K562 (cell line): ENCODE results near the gene PTPN9. TPM values are rescaled to one million over a fixed set of nuclear protein-coding genes. Genes with fewer than 3 reads are reported as not detected.

Experiments
- ATAC-seq: fragments of 200-7000 bp; cut with Tn5 transposase; 3 replicates; pipeline ENCODE4 v1.9.1; 2020; ENCODE audit warnings: moderate library complexity
- BruUV-seq: library from RNA; stranded (reverse); fragments of 400-500 nt; replicated peaks from 2 replicates; lab custom pipeline; 2021; lab: Mats Ljungman, UMichigan
- CTCF ChIA-PET: fragments of 300-600 bp; formaldehyde crosslinking; extraction: SDS; loops from one replicate; lab custom pipeline; 2021; ENCODE audit warnings: low intra/inter-chr PET ratio; lab: Yijun Ruan, JAX
- POLR2A ChIA-PET: fragments of 300-600, 350-650 bp; sonication (Branson Sonifier 250); formaldehyde crosslinking; extraction: SDS; loops from one replicate; lab custom pipeline; 2021; ENCODE audit warnings: antibody characterized with exemption, inconsistent platforms; lab: Yijun Ruan, JAX
- DNase-seq, 4 experiments: peaks; one replicate each; pipeline versions ENCODE4 v3.0.0 to v3.0.0-alpha.2; 2011 to 2018; ENCODE audit warnings: low spot score in 3 of 4, mixed read lengths in 3 of 4; ENCODE audit errors: extremely low read depth in 1 of 4
- FAIRE-seq: peaks from 2 replicates; lab custom pipeline; 2011; peaks lifted over from hg19 to GRCh38; lab: Jason Lieb, UNC
- H2AFZ ChIP-seq: 2 replicates; pipeline ENCODE4 v1.6.0; 2011; ENCODE audit warnings: low read depth, low read length, control low read depth, inconsistent platforms
- H3K27ac ChIP-seq: fragments of 200-600 bp; 3 replicates; pipeline ENCODE4 v1.8.0; 2011; ENCODE audit warnings: low read depth, mild to moderate bottlenecking, control low read depth, inconsistent platforms, low read length, moderate library complexity, mixed read lengths; ENCODE audit errors: extremely low read depth
- H3K27me3 ChIP-seq, 2 experiments: fragments of 300-600 bp in 1 of 2; 2 replicates in 1 of 2; 3 replicates in 1 of 2; pipeline versions ENCODE4 v1.6.0 to v1.8.0; 2011; ENCODE audit warnings: inconsistent platforms in 2 of 2, low read length in 2 of 2, mild to moderate bottlenecking in 1 of 2, mixed read lengths in 1 of 2, moderate library complexity in 1 of 2; ENCODE audit not compliant: control insufficient read depth in 2 of 2, insufficient read depth in 2 of 2
- H3K36me3 ChIP-seq: fragments of 300-600 bp; 3 replicates; pipeline ENCODE4 v1.8.0; 2011; ENCODE audit warnings: mild to moderate bottlenecking, low read length, inconsistent platforms; ENCODE audit not compliant: control insufficient read depth, insufficient read depth
- H3K4me1 ChIP-seq, 2 experiments: fragments of 200-600 bp in 1 of 2; replicated peaks in 1 of 2; 2 replicates in 1 of 2; 3 replicates in 1 of 2; pipeline versions ENCODE4 v1.5.1 to v1.8.0; 2011; ENCODE audit warnings: inconsistent platforms in 2 of 2, low read length in 2 of 2, mild to moderate bottlenecking in 1 of 2, mixed read lengths in 1 of 2, moderate library complexity in 1 of 2; ENCODE audit not compliant: control insufficient read depth in 2 of 2, insufficient read depth in 2 of 2
- H3K4me2 ChIP-seq: 2 replicates; pipeline ENCODE4 v1.6.1; 2011; ENCODE audit warnings: low read length, control low read depth, inconsistent platforms, mixed read lengths; ENCODE audit not compliant: insufficient read depth
- H3K4me3 ChIP-seq: fragments of 200-600 bp; sonication (generic), shearing (Covaris generic); 2 replicates; pipeline ENCODE4 v1.5.1; 2016; ENCODE audit warnings: control low read depth, inconsistent platforms
- H3K79me2 ChIP-seq: fragments of 200-600 bp; 3 replicates; pipeline ENCODE4 v1.8.0; 2011; ENCODE audit warnings: low read length, inconsistent platforms; ENCODE audit not compliant: control insufficient read depth, insufficient read depth
- H3K9ac ChIP-seq, 2 experiments: 2 replicates each; pipeline versions ENCODE4 v1.6.0 to v1.6.1; 2011; ENCODE audit warnings: low read depth in 2 of 2, low read length in 2 of 2, control low read depth in 1 of 2, inconsistent platforms in 1 of 2, mild to moderate bottlenecking in 1 of 2, mixed read lengths in 1 of 2; ENCODE audit not compliant: insufficient read depth in 1 of 2
- H3K9me1 ChIP-seq: one replicate; pipeline ENCODE4 v1.6.0; 2011; ENCODE audit warnings: inconsistent platforms, mild to moderate bottlenecking, low read length, moderate library complexity; ENCODE audit not compliant: control insufficient read depth, insufficient read depth
- H3K9me3 ChIP-seq: replicated peaks from 2 replicates; pipeline ENCODE4 v1.5.1; 2011; ENCODE audit warnings: low read depth, low read length, inconsistent platforms; ENCODE audit not compliant: control insufficient read depth, insufficient read depth
- H4K20me1 ChIP-seq: replicated peaks from 2 replicates; pipeline ENCODE4 v1.6.1; 2011; ENCODE audit warnings: low read length, inconsistent platforms, mixed read lengths; ENCODE audit not compliant: control insufficient read depth, insufficient read depth
- CREBBP ChIP-seq: IDR thresholded peaks from one replicate; pipeline ENCODE4 v1.6.1; 2012; ENCODE audit warnings: low read depth, mild to moderate bottlenecking, control low read depth, inconsistent platforms, low read length
- DNMT1 ChIP-seq: fragments of 450-650 bp; IDR thresholded peaks from 2 replicates; pipeline ENCODE4 v1.6.1; 2016; ENCODE audit warnings: antibody characterized with exemption, mild to moderate bottlenecking
- KAT2B ChIP-seq: IDR thresholded peaks from one replicate; pipeline ENCODE4 v1.6.1; 2012; ENCODE audit warnings: low read depth, mild to moderate bottlenecking, control low read depth, inconsistent platforms, low read length, moderate library complexity
- NCOR1 ChIP-seq: fragments of 450-650 bp; IDR thresholded peaks from 2 replicates; pipeline ENCODE4 v1.6.1; 2016; ENCODE audit warnings: mild to moderate bottlenecking, moderate library complexity
- SAFB ChIP-seq: fragments of 200-400 bp; formaldehyde crosslinking; IDR thresholded peaks from 2 replicates; pipeline ENCODE4 v1.6.1; 2017; ENCODE audit warnings: low read depth, low read length, borderline replicate concordance
- SETDB1 ChIP-seq: IDR thresholded peaks from one replicate; pipeline ENCODE4 v1.6.1; 2012; ENCODE audit warnings: low read length, control low read depth, inconsistent platforms
- TAF9B ChIP-seq: fragments of 450-650 bp; IDR thresholded peaks from 2 replicates; pipeline ENCODE4 v1.6.1; 2018; ENCODE audit warnings: mild to moderate bottlenecking; ENCODE audit not compliant: partially characterized antibody
- ZNF217 ChIP-seq: sonication (generic); formaldehyde crosslinking; IDR thresholded peaks from 2 replicates; pipeline ENCODE4 v1.8.0; 2022; ENCODE audit warnings: mild to moderate bottlenecking, missing genetic modification reagents
- WGBS: fragments of 100-300 bp; shearing (Covaris generic); methylation state at CpG from one replicate; pipeline ENCODE4 v1.1.6; 2016; ENCODE audit warnings: low coverage, mixed read lengths; ENCODE audit not compliant: insufficient coverage; ENCODE audit errors: missing lambda C conversion rate; 5-methylcytosine and 5-hydroxymethylcytosine counted together
- in situ Hi-C: fragments of 300-500 bp; cut with MboI; formaldehyde crosslinking; loops from 4 replicates; pipeline ENCODE4 v1.15.0; 2018; ENCODE audit warnings: inconsistent platforms, mixed read lengths
- intact Hi-C: fragments of 100-400 bp; cut with micrococcal nuclease; formaldehyde crosslinking; loops from 2 replicates; pipeline ENCODE4 v1.14.2; 2022
- polyA plus RNA-seq, 8 experiments: library from polyadenylated mRNA; depleted of rRNA in 4 of 8; stranded (reverse) in 5 of 8; unstranded in 3 of 8; fragments of >200 nt; fragmentation: Nextera tagmentation in 2 of 8; fragmentation: Illumina TruSeq in 1 of 8; extraction: Ambion mirVana in 2 of 8; extraction: Trizol in 1 of 8; gene quantifications; 2 replicates each; pipeline versions ENCODE4 v1.2.1 to v1.2.3, GENCODE V29; 2011 to 2014; ENCODE audit warnings: inconsistent platforms in 1 of 8, missing spikeins in 1 of 8
- total RNA-seq, 7 experiments: library from RNA; depleted of rRNA in 6 of 7; stranded (reverse); fragments of >200 nt in 6 of 7; fragmentation: Illumina TruSeq in 2 of 7; extraction: Trizol in 2 of 7; gene quantifications; 2 replicates each; pipeline versions ENCODE4 v1.2.1 to v1.2.3, GENCODE V29; 2011 to 2021; ENCODE audit warnings: low replicate concordance in 1 of 7
- TF ChIP-seq, protein P1 (sequence below), 2 experiments: fragments of 450-650 bp in 1 of 2; sonication (generic) in 1 of 2; formaldehyde crosslinking in 1 of 2; IDR thresholded peaks; 2 replicates each; pipeline versions ENCODE4 v1.7.1 to v1.9.0; 2016 to 2022; ENCODE audit warnings: inconsistent platforms in 1 of 2, mild to moderate bottlenecking in 1 of 2, missing genetic modification reagents in 1 of 2
- TF ChIP-seq, protein P2 (sequence below): fragments of 450-650 bp; IDR thresholded peaks from 2 replicates; pipeline ENCODE4 v1.6.1; 2017; ENCODE audit warnings: antibody characterized with exemption, mild to moderate bottlenecking

The PTPN9 gene
- total and polyA plus RNA-seq, 9 of the 15 experiments (the other 6 are each of a cell fraction or from before 2014, with no cell fraction given) = 5.0 to 24.0 (median 14.2) TPM

DNA sequence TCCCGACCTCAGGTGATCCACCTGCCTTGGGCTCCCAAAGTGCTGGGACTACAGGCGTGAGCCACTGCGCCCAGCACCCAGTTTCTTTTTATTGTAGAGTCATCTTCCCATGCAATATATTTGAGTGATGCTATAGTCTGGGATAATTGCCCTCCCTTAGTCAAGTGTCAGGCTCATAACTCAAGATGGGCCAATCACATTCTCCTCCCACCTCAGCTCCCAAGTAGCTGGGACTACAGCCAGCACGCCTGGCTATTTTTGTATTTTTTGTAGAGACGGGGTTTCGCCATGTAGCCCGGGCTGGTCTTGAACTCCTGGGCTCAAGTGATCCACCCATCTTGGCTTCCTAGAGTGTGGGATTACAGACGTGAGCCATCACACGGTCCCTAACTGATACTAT lies 15.2 kb upstream of the PTPN9 start:
- intact Hi-C loops (no loop called here), in situ Hi-C loops (no loop called here)
- Histone ChIP-seq H3K4me1 (peaks cover 8 to 29% of the 10 kb centered on the region in 2 experiments; a peak in 3 of 5 replicates), H2AFZ (no peak overlapping the region), H4K20me1 (peaks cover 4% of the 10 kb centered on the region), H3K79me2 (no peaks in the 10 kb centered on the region), H3K27ac (no peak overlapping the region), H3K4me2 (no peak overlapping the region), H3K27me3 (no peaks in the 10 kb centered on the region), H3K9me3 (no peaks in the 10 kb centered on the region), H3K4me3 (no peak overlapping the region), H3K36me3 (peaks cover 46% of the 10 kb centered on the region), H3K9me1 (no peaks in the 10 kb centered on the region), H3K9ac (no peak overlapping the region)
- 97% methylated on average over 9 of the region's 9 CpGs for WGBS
- ChIA-PET CTCF (no interaction called here), POLR2A (interaction anchor here (0.7 kb wide), 1 partner anchor 21 kb away, joined by 3 read pairs; no protein-coding TSS in a partner anchor)
- FAIRE-seq = no peak
- no TSS peak for BruUV-seq
- ATAC-seq = no peak
- DNase-seq = no peak
- TF ChIP-seq, protein P1, sequence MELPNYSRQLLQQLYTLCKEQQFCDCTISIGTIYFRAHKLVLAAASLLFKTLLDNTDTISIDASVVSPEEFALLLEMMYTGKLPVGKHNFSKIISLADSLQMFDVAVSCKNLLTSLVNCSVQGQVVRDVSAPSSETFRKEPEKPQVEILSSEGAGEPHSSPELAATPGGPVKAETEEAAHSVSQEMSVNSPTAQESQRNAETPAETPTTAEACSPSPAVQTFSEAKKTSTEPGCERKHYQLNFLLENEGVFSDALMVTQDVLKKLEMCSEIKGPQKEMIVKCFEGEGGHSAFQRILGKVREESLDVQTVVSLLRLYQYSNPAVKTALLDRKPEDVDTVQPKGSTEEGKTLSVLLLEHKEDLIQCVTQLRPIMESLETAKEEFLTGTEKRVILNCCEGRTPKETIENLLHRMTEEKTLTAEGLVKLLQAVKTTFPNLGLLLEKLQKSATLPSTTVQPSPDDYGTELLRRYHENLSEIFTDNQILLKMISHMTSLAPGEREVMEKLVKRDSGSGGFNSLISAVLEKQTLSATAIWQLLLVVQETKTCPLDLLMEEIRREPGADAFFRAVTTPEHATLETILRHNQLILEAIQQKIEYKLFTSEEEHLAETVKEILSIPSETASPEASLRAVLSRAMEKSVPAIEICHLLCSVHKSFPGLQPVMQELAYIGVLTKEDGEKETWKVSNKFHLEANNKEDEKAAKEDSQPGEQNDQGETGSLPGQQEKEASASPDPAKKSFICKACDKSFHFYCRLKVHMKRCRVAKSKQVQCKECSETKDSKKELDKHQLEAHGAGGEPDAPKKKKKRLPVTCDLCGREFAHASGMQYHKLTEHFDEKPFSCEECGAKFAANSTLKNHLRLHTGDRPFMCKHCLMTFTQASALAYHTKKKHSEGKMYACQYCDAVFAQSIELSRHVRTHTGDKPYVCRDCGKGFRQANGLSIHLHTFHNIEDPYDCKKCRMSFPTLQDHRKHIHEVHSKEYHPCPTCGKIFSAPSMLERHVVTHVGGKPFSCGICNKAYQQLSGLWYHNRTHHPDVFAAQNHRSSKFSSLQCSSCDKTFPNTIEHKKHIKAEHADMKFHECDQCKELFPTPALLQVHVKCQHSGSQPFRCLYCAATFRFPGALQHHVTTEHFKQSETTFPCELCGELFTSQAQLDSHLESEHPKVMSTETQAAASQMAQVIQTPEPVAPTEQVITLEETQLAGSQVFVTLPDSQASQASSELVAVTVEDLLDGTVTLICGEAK (IDR thresholded peaks at IDR 0.05) = no peak
- TF ChIP-seq, protein P1 (CRISPR knock-in tag; IDR thresholded peaks at IDR 0.05) = no peak
- TF ChIP-seq TAF9B = no peak
- TF ChIP-seq CREBBP = no peak
- TF ChIP-seq, protein P2, sequence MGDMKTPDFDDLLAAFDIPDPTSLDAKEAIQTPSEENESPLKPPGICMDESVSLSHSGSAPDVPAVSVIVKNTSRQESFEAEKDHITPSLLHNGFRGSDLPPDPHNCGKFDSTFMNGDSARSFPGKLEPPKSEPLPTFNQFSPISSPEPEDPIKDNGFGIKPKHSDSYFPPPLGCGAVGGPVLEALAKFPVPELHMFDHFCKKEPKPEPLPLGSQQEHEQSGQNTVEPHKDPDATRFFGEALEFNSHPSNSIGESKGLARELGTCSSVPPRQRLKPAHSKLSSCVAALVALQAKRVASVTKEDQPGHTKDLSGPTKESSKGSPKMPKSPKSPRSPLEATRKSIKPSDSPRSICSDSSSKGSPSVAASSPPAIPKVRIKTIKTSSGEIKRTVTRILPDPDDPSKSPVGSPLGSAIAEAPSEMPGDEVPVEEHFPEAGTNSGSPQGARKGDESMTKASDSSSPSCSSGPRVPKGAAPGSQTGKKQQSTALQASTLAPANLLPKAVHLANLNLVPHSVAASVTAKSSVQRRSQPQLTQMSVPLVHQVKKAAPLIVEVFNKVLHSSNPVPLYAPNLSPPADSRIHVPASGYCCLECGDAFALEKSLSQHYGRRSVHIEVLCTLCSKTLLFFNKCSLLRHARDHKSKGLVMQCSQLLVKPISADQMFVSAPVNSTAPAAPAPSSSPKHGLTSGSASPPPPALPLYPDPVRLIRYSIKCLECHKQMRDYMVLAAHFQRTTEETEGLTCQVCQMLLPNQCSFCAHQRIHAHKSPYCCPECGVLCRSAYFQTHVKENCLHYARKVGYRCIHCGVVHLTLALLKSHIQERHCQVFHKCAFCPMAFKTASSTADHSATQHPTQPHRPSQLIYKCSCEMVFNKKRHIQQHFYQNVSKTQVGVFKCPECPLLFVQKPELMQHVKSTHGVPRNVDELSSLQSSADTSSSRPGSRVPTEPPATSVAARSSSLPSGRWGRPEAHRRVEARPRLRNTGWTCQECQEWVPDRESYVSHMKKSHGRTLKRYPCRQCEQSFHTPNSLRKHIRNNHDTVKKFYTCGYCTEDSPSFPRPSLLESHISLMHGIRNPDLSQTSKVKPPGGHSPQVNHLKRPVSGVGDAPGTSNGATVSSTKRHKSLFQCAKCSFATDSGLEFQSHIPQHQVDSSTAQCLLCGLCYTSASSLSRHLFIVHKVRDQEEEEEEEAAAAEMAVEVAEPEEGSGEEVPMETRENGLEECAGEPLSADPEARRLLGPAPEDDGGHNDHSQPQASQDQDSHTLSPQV = no peak
- no peak for TF ChIP-seq SETDB1
- no peak for TF ChIP-seq DNMT1
- no peak for TF ChIP-seq SAFB
- TF ChIP-seq NCOR1 = no peak
- no peak for TF ChIP-seq KAT2B
- TF ChIP-seq ZNF217 (CRISPR knock-in tag) = no peak
